A549 treated with AZD2906 at 1 μM for 4 hours (cell line): Measurements from ENCODE around the gene DSG3. TPM values are rescaled to one million over a fixed set of nuclear protein-coding genes. Genes with fewer than 3 reads are reported as not detected.

Experiments used
- total RNA-seq: library from RNA; stranded (reverse); fragments of 200-300 nt; extraction: Qiagen RNA extraction; gene quantifications from 5 replicates; pipeline ENCODE4 v1.2.3, GENCODE V29; 2022

DSG3 gene, protein sequence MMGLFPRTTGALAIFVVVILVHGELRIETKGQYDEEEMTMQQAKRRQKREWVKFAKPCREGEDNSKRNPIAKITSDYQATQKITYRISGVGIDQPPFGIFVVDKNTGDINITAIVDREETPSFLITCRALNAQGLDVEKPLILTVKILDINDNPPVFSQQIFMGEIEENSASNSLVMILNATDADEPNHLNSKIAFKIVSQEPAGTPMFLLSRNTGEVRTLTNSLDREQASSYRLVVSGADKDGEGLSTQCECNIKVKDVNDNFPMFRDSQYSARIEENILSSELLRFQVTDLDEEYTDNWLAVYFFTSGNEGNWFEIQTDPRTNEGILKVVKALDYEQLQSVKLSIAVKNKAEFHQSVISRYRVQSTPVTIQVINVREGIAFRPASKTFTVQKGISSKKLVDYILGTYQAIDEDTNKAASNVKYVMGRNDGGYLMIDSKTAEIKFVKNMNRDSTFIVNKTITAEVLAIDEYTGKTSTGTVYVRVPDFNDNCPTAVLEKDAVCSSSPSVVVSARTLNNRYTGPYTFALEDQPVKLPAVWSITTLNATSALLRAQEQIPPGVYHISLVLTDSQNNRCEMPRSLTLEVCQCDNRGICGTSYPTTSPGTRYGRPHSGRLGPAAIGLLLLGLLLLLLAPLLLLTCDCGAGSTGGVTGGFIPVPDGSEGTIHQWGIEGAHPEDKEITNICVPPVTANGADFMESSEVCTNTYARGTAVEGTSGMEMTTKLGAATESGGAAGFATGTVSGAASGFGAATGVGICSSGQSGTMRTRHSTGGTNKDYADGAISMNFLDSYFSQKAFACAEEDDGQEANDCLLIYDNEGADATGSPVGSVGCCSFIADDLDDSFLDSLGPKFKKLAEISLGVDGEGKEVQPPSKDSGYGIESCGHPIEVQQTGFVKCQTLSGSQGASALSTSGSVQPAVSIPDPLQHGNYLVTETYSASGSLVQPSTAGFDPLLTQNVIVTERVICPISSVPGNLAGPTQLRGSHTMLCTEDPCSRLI
- total RNA-seq = 0.01 to 0.02 TPM (median 0.02 TPM) in 5 replicates

DNA sequence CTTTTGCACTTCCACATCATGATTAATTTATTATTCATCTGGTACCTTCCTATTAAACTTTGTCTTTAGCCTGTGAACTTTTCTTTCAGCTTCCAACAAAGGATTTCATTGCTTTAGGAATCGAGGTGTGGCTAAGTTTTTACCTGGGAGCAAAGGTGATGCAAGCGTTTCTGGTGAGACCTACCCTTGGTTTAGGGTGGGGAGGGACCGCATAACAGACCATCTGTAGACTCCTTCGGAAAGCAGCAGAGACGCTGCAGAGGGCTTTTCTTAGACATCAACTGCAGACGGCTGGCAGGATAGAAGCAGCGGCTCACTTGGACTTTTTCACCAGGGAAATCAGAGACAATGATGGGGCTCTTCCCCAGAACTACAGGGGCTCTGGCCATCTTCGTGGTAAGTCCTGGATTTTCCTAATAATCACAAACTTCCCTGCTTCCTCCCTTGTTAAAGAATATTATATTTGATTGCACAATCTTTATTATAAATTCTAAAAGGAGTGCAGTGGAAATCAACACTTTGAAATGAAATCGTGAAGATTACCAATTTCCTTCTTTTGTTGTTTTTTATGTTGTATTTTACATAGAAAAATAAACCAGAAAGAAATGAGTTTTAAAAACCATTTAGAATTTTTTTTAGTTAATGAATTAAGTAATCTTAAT is at the start of gene DSG3:
Gene DSG3 (plus strand): TSS at position 212 of the 662 bp plus-strand sequence. CDS start 137 bp downstream, at position 349.

DNA sequence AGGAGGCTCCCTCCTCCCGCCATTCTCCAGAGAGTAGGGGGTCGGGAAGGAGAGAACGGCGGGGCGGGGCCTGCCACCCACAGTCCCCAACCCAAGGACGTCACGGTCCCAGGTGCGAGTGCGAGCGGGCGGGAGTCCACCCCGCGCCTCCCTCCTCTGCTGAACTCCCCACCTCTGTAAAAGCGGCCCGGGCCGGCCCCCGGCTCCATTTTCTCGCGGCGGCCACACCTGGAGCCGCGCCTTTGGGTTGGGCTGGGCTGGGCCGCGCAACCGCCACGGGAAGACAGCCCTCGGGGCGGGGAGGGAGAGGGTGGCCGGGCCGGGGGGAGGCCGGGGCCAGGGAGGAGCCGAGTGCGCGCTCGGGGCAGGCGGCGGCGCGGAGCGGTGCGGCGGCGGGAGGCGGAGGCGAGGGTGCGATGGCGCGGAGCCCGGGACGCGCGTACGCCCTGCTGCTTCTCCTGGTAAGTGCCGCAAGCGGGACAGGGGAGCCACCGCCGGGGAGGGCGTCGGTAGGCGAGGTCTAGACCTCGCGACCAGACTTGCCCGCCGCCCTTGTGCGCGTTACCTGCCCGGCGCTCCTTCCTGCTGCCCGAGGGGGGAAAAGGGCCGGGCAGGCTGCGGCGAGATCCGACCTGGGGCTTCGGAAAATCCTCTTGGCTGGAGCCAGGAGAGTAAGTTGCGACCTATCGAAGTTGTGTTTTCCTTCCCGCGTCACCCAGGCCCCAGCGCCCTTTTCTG is 50.5 kb downstream of the DSG3 start, which contains the start of gene DSG2:
Gene DSG2 (plus strand): TSS at position 342 of the 738 bp plus-strand sequence. CDS start 75 bp downstream, at position 417.

Other genes with a start within 250 kb of the DSG3 start
- gene DSG1, start 129.6 kb upstream of the DSG3 start, total RNA-seq = not detected in 5 replicates
- gene DSG4, start 71.0 kb upstream of the DSG3 start, total RNA-seq = not detected in 5 replicates
- gene DSG2, start 50.4 kb downstream of the DSG3 start, total RNA-seq = 43.1 to 72.3 TPM (median 59.6 TPM) in 5 replicates
- gene TTR, start 144.1 kb downstream of the DSG3 start, total RNA-seq = 0.27 to 0.42 TPM (median 0.30 TPM) in 3 of 5 replicates, not detected in the others
- 4.1 to 7.4 TPM (median 5.4 TPM) in 5 replicates for gene B4GALT6, start 236.8 kb downstream of the DSG3 start, total RNA-seq